ENCODE data around the gene TPCN2.
A peak's percentile ranks its signal among the peaks of the same experiment; 100 is the strongest.

TPCN2 gene

DNA sequence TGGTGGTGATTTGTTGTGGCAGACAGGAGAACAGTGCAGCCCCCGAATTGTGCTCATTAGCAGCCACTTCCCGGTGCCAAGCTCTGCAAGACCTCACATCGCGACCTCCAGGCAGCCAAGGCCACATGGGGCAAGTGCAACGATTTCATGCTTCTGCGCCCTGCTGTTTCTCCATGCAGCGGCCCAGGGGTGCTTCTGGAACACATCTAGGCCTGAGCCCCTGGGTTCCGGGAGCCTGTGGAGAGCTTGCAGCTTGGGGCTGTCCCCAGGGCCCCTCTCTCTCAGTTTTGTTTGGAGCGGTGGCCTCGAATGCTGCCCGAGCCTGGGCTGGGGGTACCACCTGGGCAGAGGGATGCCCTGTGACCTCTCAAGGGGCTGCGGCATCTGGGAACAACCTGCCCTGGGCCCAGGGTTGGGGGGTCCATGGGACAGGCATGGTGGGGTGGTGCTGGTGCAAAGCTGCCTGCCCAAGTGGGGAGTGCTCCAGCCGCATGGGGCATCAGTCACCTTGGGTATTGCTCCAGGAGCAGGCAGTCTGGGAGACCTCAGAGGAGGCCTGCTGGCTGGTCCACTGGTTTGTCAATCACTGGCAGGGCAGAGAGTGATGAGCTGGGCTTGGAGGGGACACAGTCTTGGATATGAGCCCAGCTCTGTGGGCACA, 51.9 kb downstream of the TPCN2 start:
- ATAC-seq = no peak
- TF ChIP-seq, protein P1, sequence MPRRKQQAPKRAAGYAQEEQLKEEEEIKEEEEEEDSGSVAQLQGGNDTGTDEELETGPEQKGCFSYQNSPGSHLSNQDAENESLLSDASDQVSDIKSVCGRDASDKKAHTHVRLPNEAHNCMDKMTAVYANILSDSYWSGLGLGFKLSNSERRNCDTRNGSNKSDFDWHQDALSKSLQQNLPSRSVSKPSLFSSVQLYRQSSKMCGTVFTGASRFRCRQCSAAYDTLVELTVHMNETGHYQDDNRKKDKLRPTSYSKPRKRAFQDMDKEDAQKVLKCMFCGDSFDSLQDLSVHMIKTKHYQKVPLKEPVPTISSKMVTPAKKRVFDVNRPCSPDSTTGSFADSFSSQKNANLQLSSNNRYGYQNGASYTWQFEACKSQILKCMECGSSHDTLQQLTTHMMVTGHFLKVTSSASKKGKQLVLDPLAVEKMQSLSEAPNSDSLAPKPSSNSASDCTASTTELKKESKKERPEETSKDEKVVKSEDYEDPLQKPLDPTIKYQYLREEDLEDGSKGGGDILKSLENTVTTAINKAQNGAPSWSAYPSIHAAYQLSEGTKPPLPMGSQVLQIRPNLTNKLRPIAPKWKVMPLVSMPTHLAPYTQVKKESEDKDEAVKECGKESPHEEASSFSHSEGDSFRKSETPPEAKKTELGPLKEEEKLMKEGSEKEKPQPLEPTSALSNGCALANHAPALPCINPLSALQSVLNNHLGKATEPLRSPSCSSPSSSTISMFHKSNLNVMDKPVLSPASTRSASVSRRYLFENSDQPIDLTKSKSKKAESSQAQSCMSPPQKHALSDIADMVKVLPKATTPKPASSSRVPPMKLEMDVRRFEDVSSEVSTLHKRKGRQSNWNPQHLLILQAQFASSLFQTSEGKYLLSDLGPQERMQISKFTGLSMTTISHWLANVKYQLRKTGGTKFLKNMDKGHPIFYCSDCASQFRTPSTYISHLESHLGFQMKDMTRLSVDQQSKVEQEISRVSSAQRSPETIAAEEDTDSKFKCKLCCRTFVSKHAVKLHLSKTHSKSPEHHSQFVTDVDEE (CRISPR knock-in tag; IDR thresholded peaks at IDR 0.05) = no peak
- TF ChIP-seq GLIS3 (CRISPR knock-in tag; IDR thresholded peaks at IDR 0.05) = no peak
- no peak for TF ChIP-seq PATZ1 (CRISPR knock-in tag; IDR thresholded peaks at IDR 0.05; ENCODE audit: borderline replicate concordance)
- TF ChIP-seq TOX (CRISPR knock-in tag; IDR thresholded peaks at IDR 0.05; ENCODE audit: borderline replicate concordance) = no peak
- no peak for TF ChIP-seq CSDC2 (CRISPR knock-in tag; IDR thresholded peaks at IDR 0.05)
- no peak for TF ChIP-seq SNAI2 (CRISPR knock-in tag; IDR thresholded peaks at IDR 0.05)
- no peak for TF ChIP-seq RARB (CRISPR knock-in tag; IDR thresholded peaks at IDR 0.05)
- no peak for TF ChIP-seq ZNF70 (CRISPR knock-in tag; IDR thresholded peaks at IDR 0.05)
- no peak for TF ChIP-seq ZNF565 (CRISPR knock-in tag; conservative IDR thresholded peaks at IDR 0.05; ENCODE audit: low read depth)
- TF ChIP-seq, protein P2, sequence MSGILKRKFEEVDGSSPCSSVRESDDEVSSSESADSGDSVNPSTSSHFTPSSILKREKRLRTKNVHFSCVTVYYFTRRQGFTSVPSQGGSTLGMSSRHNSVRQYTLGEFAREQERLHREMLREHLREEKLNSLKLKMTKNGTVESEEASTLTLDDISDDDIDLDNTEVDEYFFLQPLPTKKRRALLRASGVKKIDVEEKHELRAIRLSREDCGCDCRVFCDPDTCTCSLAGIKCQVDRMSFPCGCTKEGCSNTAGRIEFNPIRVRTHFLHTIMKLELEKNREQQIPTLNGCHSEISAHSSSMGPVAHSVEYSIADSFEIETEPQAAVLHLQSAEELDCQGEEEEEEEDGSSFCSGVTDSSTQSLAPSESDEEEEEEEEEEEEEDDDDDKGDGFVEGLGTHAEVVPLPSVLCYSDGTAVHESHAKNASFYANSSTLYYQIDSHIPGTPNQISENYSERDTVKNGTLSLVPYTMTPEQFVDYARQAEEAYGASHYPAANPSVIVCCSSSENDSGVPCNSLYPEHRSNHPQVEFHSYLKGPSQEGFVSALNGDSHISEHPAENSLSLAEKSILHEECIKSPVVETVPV (CRISPR knock-in tag; IDR thresholded peaks at IDR 0.05) = no peak
- no peak for TF ChIP-seq ZNF8 (CRISPR knock-in tag; IDR thresholded peaks at IDR 0.05)
- TF ChIP-seq ESRRG (CRISPR knock-in tag; IDR thresholded peaks at IDR 0.05) = no peak
- TF ChIP-seq ZC3H10 (CRISPR knock-in tag; IDR thresholded peaks at IDR 0.05) = no peak
- TF ChIP-seq CREB5 (CRISPR knock-in tag; IDR thresholded peaks at IDR 0.05; ENCODE audit: low read depth) = no peak
- no peak for TF ChIP-seq TCF4 (CRISPR knock-in tag; IDR thresholded peaks at IDR 0.05; ENCODE audit: borderline replicate concordance)
- TF ChIP-seq ISL1 (CRISPR knock-in tag; IDR thresholded peaks at IDR 0.05) = no peak
- TF ChIP-seq BACH2 (CRISPR knock-in tag; IDR thresholded peaks at IDR 0.05; ENCODE audit: borderline replicate concordance) = no peak
- no peak for TF ChIP-seq ARNTL (CRISPR knock-in tag; IDR thresholded peaks at IDR 0.05; ENCODE audit: borderline replicate concordance, low read depth)
- no peak for TF ChIP-seq ZFP30 (CRISPR knock-in tag; IDR thresholded peaks at IDR 0.05)

DNA sequence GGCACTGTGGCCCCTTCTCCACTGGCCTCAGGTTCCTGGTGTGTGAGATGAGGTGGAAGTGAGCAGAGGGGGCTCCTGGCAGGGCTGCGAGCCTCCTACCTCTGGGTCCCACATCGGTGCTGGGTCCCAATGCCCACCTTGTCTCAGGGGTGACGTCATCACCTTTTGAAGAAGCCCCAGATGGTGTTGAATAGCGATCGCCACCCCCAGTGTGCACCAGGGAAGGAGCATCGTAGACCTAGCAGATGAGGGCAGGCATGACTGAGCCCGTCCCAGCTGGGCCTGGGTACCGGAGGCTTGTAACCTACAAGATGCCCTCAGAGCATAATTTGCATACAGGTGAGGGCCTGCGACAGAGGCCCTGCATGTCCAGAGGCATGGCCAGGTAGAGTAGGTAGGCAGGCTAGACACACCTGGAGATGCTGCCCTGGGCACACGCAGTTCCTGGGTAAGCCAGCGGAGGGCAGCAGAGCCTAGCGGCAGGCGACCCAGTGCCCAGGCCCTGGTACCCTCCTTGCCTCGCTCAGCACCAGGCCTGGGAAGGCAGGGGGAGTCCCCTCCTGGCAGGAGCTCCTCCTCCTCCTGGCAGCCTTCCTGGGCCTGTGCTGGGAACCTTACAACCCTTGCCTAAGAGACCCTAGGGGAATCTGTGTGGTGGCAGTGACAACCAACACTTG, 52.5 kb downstream of the TPCN2 start:
- 0 out of 2 replicates have a peak, but pooled peaks have one; percentile 35 for TF ChIP-seq ZFP3 (CRISPR knock-in tag; IDR thresholded peaks at IDR 0.05)
- peak; percentile 55; the same call in 1 of the 2 replicates for TF ChIP-seq ZNF70 (CRISPR knock-in tag; IDR thresholded peaks at IDR 0.05)
- TF ChIP-seq OSR1 (CRISPR knock-in tag; IDR thresholded peaks at IDR 0.05) = no peak
- ATAC-seq = peak; percentile 88

DNA sequence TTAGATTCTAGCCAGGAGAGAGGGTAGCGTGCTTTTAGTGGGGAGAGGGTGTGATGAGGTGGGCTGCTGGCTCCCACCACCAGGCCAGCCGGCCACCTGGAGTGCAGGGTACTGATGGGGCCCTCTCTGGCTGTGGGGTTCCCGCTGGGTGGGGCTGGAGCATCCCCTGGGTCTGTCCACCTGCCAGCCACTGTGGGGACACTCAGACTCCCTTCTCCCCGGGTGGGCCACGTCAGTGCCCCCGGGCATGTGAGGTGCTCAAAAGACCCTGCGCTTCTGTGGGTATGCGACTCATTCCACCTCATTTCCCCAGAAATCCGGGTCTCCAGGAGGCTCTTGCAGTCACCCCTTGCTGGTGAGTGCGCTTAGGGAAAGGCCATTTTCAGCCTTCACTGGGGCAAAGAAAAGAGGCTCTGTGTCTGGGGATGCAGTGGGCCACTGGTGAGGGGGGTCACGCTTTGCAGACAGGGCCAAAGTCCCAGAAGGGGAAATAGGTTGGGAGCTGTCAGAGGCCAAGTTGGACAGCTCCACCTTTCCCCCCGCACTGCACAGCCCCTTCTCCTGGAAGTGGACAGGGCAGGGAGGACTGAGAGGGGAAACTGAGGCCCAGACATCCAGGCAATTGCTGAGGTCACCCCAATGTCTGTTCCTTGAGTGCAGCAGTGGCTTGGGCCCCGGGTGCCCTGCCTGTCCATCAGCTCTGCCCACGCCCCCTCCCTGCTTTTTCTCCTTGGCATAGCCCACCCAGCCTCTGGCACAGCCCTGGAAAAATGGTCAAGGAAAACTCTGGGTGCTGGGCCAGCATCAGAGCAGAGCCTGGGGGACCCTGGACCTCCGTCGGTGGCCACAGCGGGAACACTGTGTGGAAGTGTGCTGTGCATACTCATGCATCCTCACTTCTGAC, 53.3 kb downstream of the TPCN2 start:
- no peak; the same call in 2 of the 3 replicates for ATAC-seq
- TF ChIP-seq TOX (CRISPR knock-in tag; IDR thresholded peaks at IDR 0.05; ENCODE audit: borderline replicate concordance) (no peak), ZC3H10 (CRISPR knock-in tag; IDR thresholded peaks at IDR 0.05) (no peak), ESRRG (CRISPR knock-in tag; IDR thresholded peaks at IDR 0.05) (no peak), ZFP3 (CRISPR knock-in tag; IDR thresholded peaks at IDR 0.05) (0 out of 2 replicates have a peak, but pooled peaks have one; percentile 6)
